ENCODE data around the gene EVI5L.
"Not testable (repeated sequence)": the region's sequence is repeated elsewhere in the genome, so short reads cannot be mapped to it uniquely, and the experiment has no call there.

EVI5L gene

DNA sequence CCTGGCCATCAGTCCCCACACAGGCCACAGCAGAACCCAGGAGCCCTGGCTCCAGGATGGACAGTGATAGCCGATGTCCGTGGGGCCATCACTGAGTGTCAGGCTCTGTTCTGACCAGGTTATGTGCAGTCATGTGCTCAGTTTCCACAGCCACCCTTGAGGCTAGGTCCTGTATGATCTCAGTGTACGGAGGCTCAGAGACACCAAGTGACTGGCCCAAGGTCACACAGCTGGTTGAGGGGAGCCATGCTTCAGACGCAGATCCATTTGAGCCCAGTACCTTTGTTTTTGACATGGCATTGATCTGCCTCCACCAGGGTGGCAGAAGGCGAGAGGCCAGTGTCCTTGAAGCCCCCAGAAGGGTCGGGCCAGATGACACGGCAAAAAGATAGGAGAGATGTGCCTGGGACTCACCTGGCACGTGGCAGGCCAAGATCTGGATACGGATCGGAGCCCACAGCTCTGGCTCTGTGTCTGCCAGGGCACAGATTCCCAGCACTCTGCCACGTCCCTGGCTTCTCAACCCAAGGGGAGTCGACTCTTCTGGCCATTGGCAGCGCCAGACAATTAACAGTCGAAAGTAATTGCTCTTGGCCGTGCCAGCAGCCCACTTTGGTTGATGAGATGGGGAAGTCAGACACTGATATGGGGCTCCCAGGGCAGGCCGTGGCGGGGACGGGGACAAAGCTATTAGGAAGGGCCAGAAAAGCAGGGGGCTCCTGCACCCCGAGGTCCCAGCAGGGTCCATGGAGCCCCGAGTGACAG lies 15.6 kb downstream of the EVI5L start:
- DNase-seq (ENCODE audit: low read depth in 2 of 2, low spot score in 1 of 2) = no peak

DNA sequence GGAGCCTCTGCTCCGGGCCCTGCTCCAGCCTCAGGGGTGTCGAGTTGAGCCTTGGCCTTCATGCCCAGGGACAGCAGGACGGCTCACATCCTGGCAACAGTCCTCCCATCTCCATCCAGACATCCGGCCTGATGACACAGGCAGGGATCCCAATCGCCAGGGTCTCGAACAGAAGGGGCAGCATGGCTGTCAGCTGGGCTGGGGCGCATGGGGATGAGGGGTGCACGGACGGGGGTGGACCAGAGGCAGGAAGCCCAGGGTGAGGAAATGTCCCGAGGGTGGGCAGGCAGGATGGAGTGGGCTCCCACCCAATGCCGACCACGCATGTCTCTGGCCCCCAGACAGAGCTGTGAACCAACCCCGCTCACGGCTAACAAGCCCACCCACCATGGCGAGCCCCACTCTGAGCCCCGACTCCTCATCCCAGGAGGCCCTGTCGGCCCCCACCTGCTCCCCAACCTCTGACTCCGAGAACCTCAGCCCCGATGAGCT lies 16.2 kb downstream of the EVI5L start:
- no peak for DNase-seq (ENCODE audit: low read depth in 2 of 2, low spot score in 1 of 2)

DNA sequence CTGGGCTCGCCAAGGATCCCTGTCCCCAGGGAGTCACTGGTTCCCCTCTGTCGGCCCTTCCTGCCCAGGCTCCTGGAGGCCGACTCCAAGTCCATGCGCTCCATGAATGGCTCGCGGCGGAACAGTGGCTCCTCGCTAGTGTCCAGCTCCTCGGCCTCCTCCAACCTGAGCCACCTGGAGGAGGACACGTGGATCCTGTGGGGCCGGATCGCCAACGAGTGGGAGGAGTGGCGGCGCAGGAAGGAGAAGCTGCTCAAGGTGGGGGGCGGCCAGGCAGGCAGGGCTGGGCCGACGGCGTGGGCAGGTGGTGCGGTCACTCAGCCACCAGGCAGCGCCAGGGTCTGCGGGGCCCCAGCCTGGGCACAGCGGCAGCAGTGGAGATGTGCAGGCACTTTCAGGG lies 17.6 kb downstream of the EVI5L start:
- DNase-seq (ENCODE audit: low read depth in 2 of 2, low spot score in 1 of 2) = no peak

DNA sequence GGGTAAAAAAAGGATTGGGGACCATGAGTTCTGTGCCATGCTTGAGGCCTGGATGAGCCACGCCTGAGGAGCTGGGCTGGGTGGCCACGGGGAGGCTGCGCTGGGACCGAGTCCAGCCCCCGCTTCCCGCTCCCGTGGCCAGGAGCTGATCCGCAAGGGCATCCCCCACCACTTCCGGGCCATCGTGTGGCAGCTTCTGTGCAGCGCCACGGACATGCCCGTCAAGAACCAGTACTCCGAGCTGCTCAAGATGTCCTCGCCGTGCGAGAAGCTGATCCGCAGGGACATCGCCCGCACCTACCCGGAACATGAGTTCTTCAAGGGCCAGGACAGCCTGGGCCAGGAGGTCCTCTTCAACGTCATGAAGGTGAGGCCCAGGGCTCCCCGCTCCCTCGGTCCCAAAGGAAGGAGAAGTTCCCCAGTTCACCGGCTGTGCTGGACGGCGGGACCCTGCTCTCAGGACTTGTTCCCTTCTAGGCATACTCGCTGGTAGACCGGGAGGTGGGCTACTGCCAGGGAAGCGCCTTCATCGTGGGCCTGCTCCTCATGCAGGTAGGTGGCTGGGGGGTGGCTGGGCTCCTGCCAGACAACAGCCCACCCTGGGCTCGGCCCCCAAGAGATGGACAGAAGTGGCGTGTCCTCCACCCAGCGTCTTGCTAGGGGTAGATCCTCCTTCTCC lies 18.9 kb downstream of the EVI5L start:
- no peak for DNase-seq (ENCODE audit: low read depth in 2 of 2, low spot score in 1 of 2)

DNA sequence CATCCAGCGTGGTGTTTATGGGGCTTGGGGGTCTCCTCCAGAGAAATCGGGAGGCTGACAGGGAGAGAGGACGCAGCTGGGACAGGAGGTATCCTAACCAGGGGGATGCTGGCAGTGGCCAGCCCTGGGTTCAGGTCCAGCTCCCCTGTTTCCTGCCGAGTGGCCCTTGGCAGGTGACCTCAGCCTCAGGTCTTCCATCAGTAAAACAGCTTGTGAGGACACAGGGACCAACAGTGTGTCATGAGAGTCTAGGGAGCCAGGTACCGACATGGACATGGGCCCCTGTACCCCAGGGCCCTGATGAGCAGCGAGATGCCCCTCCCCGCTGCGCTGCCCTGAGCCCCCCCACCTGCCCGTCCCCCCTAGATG lies 19.6 kb downstream of the EVI5L start:
- no peak for DNase-seq (ENCODE audit: low read depth in 2 of 2, low spot score in 1 of 2)

DNA sequence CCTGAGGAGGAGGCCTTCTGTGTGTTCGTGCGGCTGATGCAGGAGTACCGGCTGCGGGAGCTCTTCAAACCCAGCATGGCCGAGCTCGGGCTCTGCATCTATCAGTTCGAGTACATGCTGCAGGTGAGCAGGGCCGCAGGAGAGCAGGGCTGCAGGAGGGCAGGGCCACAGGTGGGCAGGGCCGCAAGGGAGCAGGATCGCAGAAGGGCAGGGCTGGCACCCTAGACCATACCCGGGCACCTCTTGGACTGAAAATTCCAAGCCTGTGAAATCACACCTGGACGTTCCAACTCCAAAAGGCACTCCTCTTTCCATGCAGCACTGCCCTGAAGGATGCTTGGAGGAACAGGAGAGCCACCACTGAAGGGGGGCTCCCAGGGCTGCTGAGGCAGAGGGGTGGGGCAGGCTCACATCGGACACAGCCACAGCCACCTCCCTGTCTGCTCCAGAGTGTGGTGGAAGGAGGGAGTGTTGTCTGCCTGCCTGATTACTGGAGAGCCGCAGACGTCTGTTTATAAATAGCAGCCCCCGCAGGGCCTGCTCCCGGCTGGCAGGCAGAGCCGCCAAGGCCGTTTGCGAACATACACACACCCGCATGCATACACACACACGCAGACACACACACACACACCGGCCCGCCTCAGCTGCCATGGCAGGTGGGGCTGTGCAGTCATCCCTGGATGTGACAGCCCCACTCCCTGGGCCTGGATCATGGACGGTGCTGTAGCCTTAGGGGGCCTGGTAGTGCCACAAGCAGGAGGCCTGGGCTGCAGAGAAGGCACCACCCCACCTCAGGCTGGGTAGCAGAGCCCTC lies 20.2 kb downstream of the EVI5L start:
- no peak for DNase-seq (ENCODE audit: low read depth in 2 of 2, low spot score in 1 of 2)

DNA sequence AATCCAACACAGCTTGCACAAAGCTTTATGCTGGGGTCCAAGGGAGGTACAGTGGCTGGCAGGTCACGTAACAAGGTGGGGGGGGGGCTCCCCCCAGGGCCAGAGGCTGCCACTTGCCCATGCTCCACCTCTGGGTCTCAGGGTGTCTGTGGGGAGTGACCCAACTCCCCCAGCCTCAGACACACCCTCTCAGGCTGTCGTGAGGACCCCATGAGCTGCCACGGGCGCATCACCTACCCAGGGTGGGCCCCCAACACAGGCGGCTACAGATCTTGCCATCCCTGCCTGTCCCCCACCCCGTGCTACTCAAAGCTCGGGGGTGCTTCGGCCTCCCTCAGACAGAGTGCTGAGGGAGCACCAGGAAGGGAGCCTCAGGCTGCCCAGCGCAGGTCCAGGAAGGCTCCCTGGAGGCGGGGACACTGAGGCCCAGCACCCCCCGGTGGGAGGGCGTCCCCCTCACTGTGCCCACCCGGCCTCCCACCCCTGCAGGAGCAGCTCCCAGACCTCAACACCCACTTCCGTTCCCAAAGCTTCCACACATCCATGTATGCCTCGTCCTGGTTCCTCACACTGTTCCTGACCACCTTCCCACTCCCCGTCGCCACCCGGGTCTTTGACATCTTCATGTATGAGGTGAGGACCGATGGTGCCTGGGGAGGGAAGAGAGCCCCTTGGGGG lies 21.1 kb downstream of the EVI5L start:
- DNase-seq (ENCODE audit: low read depth in 2 of 2, low spot score in 1 of 2) = no peak

DNA sequence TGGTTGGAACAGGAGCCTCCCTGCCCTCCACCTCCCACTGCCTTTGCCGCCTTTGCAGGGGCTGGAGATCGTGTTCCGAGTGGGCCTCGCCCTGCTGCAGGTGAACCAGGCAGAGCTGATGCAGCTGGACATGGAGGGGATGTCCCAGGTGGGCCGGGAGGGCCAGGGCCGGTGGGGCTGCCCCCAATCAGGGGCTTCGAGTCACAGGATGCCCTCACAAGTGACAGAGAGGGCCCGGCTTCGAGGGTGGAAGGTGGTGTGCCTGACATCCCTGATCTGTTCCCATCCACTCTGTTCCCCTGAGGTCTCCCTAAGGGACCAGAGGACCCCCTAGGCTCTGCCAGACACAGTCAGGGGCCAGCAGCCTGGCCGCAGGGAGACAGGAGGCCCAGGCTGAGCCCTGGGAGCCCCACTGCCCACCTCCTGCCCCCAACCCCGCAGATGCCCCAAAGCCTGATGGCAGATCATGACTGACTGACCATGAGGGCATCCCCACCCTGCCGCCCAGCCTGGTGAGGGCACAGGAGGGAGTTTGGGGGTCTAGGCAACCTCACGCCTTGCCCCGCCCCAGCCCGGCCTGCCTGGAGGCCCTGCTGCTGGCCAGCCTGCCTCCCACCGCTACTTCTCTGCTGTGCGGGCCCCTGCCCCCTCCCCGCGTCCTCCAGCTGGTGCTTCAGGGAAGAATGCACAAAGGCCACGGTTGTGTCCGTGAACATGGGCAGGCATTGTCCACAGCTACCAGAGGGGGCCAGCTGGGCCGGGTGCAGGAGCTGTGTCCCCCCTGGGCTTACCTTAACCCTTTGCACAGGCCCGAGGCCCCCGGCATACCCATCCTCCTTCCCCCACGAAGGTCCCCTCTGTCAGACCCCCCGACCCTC lies 21.8 kb downstream of the EVI5L start:
- no peak for DNase-seq (ENCODE audit: low read depth in 2 of 2, low spot score in 1 of 2)

DNA sequence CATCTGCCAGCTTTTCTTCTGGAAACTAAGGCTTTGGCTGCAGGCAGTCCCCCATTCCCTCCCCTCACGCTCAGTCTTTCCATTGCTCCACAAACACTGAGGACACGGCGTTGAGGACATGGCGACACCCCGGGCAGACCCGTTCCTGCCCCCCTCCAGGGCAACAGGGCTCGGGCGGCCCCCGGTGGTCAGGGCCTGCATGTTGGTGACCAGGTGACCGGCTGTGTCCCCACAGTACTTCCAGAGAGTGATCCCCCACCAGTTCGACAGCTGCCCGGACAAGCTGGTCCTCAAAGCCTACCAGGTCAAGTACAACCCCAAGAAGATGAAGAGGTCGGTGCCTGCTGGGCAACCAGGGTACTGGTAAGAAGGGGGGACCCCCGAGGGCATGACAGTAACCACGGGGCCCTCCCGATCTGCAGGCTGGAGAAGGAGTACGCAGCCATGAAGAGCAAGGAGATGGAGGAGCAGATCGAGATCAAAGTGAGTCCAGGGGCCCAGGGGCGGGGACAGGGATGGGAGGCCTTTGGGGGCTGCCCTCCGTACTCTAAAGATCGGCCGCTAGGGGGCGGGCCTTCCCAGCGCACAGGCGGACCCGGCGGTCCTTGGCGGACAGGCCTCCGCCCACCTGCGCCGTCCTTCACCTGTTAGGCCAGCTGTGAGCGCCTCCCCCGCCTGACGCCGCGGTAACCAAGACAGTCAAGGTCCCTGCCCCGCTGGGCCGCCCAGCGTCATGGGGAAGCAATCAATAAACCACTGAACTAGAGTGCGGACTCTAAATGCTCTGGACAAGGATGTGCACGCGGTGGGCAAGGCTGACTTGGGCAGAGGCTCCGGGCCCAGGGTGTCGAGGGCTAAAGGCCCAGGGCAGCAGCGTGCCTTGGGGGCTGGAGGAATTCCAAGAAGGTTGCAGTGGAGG lies 23.1 kb downstream of the EVI5L start:
- DNase-seq (ENCODE audit: low read depth in 2 of 2, low spot score in 1 of 2) = peak in 1 of 2 donors; percentile 43

DNA sequence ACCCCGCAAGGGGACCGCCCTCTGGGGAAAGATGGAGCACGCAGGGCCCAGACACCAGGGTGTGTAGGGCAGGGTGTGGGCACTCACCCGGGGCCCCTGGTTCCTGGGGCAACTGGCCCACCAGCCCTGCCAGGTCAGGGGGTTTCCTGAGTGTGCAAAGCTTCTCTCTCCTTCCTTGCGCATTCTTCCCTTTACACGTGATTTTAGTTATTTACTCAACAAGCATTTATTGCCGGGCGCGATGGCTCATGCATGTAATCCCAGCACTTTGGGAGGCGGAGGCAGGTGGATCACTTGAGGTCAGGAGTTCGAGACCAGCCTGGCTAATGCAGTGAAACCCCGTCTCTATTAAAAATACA lies 23.7 kb downstream of the EVI5L start:
- no peak for DNase-seq (ENCODE audit: low read depth in 2 of 2, low spot score in 1 of 2)

DNA sequence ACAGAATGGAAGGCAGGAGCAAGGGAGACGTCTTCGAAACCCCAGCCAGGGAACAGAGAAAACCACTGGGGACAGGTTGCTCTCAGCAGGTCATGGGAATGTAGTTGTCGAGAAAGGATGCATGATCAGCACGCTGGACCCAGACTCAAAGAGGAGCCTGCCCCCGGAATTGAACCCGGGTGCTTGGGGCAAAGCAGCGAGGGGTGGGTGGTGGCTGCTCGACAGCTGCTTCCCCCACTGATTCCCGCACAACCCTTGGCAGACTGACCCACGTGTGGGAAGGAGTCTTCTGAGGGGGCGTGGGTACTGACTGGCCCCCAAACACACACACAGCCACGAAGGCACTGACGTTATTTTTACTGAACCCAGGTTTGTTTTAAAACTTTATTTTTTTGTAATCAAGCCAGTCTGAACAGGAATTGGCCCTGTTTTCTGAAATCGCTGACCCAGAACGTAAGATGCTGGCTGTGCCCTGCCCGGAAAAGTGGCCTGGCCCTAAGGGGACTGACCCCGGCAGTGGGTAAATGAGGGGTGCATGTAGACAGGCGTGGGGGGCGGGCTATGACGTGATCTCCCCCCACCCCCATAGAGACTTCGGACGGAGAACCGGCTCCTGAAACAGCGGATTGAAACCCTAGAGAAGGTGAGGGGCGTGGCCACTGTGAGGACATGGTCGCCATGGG lies 25.5 kb downstream of the EVI5L start:
- no peak for DNase-seq (ENCODE audit: low read depth in 2 of 2, low spot score in 1 of 2)

DNA sequence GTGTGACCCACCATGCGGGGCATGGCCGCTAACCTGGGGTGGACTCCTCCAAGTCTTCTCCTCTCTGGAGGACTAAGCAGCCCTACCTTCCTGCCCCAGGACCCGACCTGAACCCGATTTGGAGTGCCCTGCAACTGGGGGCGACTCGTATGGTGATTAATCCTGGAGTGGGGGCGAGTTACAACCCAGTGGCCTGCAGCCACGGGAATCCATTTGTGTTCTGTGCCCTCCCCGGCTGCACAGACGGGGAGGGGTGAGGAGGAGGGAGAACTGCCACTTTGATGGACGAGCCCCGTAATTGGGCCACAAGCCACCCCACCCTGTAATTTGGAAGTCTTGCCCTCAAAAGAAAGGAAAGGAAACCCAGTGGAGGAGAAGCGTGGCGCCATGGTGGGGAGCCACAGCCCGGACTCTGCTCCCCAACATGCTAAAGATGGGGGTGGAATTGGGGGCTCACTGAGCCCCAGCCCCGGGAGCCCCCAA lies 26.1 kb downstream of the EVI5L start:
- no peak for DNase-seq (ENCODE audit: low read depth in 2 of 2, low spot score in 1 of 2)

DNA sequence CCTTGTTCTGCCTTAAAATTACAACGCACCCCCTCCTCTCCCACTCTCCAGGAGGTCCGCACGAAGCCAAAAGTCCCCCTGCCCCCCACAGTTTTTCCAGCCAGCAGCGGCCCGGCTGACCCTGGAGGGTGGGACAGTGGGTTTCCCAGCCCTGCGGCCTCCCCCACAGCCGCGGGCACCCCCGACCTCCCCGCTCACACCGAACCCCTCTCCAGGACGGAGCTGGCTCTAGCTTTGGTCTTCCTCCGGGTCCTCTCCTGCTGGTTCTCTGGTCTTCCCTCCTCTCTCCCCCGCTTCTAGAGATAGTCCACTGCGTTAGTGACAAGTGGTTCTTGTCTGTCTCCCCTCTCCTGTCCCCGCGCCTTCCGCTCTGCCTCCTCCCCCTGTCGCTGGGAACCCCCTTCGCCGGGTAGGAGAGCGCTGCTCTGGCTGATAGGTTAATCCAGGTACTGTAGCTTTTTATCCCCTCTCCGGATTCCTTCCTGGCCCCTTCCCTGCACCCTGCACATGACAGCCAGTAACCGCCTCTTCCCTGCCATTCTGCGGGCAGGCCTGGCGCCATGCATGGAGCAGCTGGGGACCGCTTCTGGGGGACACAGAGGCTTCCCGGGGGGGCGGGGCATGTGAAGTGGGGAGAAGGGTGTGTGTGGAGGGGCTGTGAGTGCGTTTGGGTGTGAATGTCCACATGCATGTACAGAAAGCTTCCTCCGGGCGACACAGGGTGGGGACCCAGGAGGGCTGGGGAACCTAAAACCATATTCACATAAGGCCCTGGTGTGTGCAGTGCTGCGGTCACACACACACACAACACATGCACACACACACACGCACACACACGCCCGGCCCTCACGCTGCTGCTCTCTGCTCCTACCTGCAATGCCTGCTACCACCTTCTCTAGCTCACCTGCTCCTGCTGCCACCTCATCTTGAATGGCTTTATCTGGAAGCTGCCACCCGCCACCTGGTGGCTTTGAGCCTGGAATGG lies 27.0 kb downstream of the EVI5L start:
- DNase-seq (ENCODE audit: low read depth in 2 of 2, low spot score in 1 of 2) = no peak

DNA sequence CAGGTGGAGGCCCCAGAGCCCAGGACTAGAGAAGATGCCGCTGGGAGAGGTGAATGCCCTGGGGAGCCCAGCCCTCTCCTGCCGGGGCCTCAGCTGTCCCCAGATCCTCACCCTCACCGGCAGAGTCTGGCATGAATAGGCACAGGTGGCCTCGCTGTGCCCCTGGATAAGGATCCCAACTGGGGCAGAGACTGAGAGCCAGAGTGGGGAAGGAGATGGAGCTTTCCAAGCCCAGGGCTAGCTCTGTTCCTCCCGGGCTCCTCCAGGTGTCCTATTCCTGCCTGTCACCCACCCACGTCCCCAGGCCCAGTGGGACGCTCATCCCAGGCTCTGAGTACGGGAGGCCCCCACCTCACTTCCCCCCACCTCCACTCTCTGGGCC lies 27.7 kb downstream of the EVI5L start:
- DNase-seq (ENCODE audit: low read depth in 2 of 2, low spot score in 1 of 2) = no peak

DNA sequence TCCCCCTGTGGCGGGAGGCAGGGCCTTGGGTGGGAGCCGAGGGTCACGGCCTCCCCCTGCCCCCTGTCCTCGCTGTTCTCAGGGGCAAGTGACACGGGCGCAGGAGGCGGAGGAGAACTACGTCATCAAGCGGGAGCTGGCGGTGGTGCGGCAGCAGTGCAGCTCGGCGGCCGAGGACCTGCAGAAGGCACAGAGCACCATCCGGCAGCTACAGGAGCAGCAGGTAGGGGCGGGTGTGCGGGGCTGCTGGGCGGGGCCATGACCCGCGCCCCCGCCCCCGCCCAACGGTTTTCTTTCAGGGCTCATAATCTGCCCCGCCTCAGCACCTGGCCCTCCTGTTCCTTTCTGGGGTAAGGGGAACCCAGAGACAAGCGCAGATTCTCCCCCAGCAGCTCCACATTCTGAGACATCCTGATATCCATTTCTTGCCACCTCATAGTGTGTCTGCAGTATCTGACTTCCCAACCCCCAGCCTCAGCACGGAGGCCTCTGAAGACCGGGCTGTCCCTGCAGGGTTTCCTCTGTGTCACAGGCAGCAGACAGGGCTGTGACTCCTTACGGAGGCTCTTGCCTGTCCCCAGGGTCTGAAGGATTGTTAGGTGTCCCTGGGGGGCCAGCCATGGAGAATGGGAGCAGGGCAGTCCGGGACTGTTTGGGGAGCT lies 28.2 kb downstream of the EVI5L start:
- DNase-seq (ENCODE audit: low read depth in 2 of 2, low spot score in 1 of 2) = no peak

DNA sequence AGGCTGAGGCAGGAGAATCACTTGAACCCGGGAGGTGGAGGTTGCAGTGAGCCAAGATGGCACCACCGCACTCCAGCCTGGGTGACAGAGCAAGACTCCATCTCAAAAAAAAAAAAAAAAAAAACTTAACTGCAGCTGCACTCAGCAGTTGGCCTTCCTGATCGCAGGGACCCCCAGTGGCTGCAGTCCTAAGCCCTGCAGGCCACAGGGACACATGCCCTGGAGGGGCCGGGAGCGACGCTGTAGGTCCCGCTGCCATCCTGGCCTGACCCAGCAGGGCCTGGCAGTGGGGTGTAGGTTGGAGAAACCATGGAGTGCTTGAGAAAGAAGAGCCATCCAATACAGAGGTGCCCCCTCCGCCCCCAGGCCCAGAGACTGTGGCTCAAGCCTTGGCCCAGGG lies 29.1 kb downstream of the EVI5L start:
- DNase-seq (ENCODE audit: low read depth in 2 of 2, low spot score in 1 of 2) = not testable (repeated sequence)

All from stimulated activated CD8-positive, alpha-beta memory T cell treated with anti-CD3 and anti-CD28 coated beads, Interleukin-4, amount 100 ng/mL, for 1 hour (primary cell).